ENCODE measurements around the gene PCDHGA4. TPM values are rescaled to one million over a fixed set of nuclear protein-coding genes. Genes with fewer than 3 reads are reported as not detected.

PCDHGA4 gene
- total and polyA plus RNA-seq, 2 of the 8 experiments (the other 6 are each of a cell fraction or from before 2014, with no cell fraction given) = 1.4 to 1.9 TPM

GRCh38 chr5:141320225-141321169, 34.3 kb upstream of the PCDHGA4 start, which contains the start of gene TAF7 (continued):
- peak; percentile 80 for TF ChIP-seq CREB1 (IDR thresholded peaks at IDR 0.05)
- TF ChIP-seq CHD2 (IDR thresholded peaks at IDR 0.05; ENCODE audit: low read length) = peak; percentile 78
- no peak for TF ChIP-seq ATF3 (IDR thresholded peaks at IDR 0.05; ENCODE audit: insufficient read depth, low read depth, low read length)
- TF ChIP-seq BRCA1 (IDR thresholded peaks at IDR 0.05; ENCODE audit: low read depth, low read length) = peak; percentile 53; the same call in 1 of the 2 replicates
- TF ChIP-seq HDAC2 (IDR thresholded peaks at IDR 0.05; ENCODE audit: borderline replicate concordance in 1 of 2, low read depth in 2 of 2, low read length in 2 of 2) = no peak
- peak; percentile 16; the same call in 1 of the 2 replicates for TF ChIP-seq SP2 (IDR thresholded peaks at IDR 0.05; ENCODE audit: low read length)
- TF ChIP-seq, protein P1, sequence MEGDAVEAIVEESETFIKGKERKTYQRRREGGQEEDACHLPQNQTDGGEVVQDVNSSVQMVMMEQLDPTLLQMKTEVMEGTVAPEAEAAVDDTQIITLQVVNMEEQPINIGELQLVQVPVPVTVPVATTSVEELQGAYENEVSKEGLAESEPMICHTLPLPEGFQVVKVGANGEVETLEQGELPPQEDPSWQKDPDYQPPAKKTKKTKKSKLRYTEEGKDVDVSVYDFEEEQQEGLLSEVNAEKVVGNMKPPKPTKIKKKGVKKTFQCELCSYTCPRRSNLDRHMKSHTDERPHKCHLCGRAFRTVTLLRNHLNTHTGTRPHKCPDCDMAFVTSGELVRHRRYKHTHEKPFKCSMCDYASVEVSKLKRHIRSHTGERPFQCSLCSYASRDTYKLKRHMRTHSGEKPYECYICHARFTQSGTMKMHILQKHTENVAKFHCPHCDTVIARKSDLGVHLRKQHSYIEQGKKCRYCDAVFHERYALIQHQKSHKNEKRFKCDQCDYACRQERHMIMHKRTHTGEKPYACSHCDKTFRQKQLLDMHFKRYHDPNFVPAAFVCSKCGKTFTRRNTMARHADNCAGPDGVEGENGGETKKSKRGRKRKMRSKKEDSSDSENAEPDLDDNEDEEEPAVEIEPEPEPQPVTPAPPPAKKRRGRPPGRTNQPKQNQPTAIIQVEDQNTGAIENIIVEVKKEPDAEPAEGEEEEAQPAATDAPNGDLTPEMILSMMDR (IDR thresholded peaks at IDR 0.05; ENCODE audit: control extremely low read depth in 1 of 3, insufficient read depth in 1 of 3, low read depth in 1 of 3, low read length in 3 of 3) = peak; percentile 77 to 93 (median 80)
- TF ChIP-seq, protein P2, sequence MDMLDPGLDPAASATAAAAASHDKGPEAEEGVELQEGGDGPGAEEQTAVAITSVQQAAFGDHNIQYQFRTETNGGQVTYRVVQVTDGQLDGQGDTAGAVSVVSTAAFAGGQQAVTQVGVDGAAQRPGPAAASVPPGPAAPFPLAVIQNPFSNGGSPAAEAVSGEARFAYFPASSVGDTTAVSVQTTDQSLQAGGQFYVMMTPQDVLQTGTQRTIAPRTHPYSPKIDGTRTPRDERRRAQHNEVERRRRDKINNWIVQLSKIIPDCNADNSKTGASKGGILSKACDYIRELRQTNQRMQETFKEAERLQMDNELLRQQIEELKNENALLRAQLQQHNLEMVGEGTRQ (IDR thresholded peaks at IDR 0.05; ENCODE audit: low read length) = no peak

Measured in H1 (cell line).